Amniotic epithelial cell (primary cell): ENCODE data around the gene PRAMEF11.
A peak's percentile ranks its signal among the peaks of the same experiment; 100 is the strongest.
"Not testable (repeated sequence)": the region's sequence is repeated elsewhere in the genome, so short reads cannot be mapped to it uniquely, and the experiment has no call there.

Source experiments
- DNase-seq: peaks from one replicate; pipeline ENCODE4 v3.0.0-alpha.2; 2010; ENCODE audit warnings: low read depth

Gene PRAMEF11

GRCh38 chr1:12831310-12831709 is at the start of gene PRAMEF11:
TSS of gene PRAMEF11 (minus strand) at chr1:12831410. CDS start at chr1:12828789, 2,621 bp downstream.
- DNase-seq: not testable (repeated sequence)

DNA sequence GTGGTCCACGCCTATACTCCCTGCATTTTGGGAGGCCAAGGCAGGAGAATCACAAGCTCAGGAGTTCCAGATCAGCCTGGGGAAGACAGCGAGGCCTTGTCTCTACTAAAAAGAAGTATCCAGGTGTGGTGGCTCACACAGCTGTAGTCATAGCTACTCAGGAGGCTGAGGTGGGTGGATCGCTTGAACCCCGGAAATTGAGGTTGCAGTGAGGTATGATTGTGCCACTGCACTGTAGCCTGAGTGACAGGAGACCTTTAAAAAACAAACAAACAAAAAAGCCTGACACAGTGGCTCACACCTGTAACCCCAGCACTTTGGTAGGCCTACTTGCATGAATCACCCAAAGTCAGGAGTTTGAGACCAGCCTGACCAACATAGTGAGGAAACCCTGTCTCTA is 47.2 kb upstream of the PRAMEF11 start:
- not testable (repeated sequence) for DNase-seq

DNA sequence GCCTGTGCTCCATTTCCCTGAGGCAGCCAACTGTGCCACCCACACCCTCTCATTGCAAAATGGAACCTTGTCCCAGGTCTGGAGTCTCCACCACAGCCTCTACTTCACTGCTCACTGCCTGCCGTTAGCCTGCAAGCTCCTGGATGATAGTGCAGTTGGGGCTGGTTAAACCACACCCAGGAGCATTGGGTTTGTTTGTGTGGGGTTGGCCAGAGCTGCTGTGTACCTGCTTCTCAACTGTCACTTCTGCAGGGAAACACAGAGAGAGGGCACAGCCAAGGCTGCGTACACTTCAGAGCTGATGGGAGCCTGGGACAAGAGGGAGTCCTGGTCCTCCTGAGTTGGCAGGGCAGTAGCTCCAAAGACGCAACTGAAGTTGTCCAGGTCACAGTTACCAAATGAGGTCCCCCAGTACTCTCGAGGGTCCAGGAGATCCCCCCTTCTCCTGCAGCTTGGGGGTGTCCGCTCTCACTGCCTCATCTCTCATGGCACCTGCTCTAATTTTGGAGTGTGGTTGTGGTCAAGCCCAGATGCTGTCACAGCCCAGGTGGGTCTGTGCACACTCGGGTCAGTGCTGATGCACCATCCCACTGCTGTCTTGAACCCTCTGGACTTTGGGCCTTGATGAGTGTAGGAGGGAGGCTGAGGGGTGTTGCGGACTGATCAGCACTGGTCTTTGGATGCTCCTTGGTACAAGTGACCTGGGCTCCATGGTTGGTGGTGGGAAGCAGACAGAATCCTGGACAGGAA is 32.1 kb upstream of the PRAMEF11 start:
- not testable (repeated sequence) for DNase-seq

DNA sequence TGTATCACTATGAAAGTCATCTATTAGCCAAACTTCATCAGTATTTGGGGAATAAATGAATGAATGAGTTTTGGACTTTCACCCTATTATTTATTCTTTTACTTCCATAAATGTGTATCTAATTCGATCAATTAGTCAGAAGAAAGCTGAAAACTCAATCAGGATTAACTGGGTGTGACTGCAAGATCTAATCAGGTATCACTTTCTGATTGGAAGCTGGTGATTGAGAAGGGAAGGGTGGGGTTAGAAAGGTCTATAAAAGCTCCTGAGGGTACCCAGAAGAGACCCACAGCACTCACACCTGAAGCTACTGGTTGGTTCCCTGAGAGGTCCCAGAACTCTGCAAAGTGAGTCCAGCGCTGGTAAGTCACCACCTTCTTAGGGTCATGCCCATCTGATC is 25.6 kb upstream of the PRAMEF11 start, which contains the start of gene PRAMEF2:
Gene PRAMEF2, plus strand, starts transcription at position 301 of the 400 bp plus-strand sequence. CDS start 1,924 bp downstream, outside the sequence.
- DNase-seq: not testable (repeated sequence)

- DNase-seq: no peak
These were observed 20.6 kb upstream of the PRAMEF11 start for GRCh38 chr1:12851779-12852178.

GRCh38 chr1:12848620-12849019 is 17.4 kb upstream of the PRAMEF11 start, which contains the start of gene HNRNPCL1:
TSS of gene HNRNPCL1 (minus strand) at chr1:12848720. CDS start at chr1:12848289, 431 bp downstream.
- DNase-seq: not testable (repeated sequence)

GRCh38 chr1:12833251-12833650 is 2.0 kb upstream of the PRAMEF11 start:
- not testable (repeated sequence) for DNase-seq

- DNase-seq: not testable (repeated sequence)
These were observed 12.1 kb downstream of the PRAMEF11 start for GRCh38 chr1:12819061-12819460.

GRCh38 chr1:12811409-12811784 is 19.8 kb downstream of the PRAMEF11 start:
- no peak for DNase-seq

DNA sequence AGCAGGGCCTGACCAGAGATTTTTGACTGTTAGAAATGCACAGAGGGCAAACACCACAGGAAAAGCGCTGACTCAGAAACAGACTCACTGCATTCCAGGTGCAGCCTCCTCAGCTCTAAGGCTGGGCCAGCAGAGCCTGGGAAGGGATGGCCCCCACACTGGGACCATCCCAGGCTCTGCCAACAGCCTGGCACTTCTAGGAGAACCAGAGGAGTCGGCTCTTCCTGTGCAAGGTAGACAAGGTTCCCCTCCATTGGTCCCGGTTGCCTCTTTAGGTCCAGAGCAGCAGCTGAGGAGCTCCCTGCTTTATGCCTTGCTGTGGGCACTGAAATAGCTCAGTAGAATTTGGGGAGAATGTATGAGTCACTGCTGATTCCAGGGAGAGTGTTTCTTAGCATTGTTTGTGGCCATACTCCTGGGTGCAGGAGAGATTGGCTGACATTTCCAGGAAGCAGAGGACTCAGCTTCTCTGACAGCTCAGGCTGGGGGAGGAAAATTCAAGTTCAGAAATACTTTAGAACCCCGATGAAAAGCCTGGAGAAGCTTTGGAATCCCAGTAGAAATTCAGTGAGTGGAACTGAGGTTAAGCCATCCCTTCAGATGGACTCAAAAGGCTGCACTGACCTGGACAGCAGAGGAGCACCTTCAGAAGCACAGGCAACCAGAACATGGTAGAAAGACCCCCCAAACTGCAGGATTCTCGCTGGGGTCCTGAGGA is 20.4 kb downstream of the PRAMEF11 start:
- DNase-seq: no peak

DNA sequence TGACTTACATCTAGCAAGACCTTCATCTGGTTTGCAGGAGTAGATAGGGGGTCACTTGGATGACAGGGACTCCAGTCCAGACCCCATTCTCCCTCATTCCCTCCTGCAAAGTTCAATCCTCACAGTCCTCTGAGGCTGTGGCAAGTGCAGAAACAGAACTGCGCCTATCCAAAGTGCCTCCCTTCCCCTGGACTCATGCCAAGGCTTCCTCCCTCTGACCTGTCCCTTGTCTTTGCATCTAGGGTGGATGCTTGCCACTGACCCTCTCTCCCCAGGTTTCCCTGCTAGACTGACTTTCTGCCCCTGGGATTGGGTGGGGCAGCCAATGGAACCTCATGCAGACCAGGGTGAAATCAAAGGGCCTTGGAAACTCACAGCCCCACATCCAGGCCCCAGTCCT is 21.3 kb downstream of the PRAMEF11 start:
- no peak for DNase-seq

- DNase-seq: no peak
These were observed 31.5 kb downstream of the PRAMEF11 start for GRCh38 chr1:12799730-12800129.

DNA sequence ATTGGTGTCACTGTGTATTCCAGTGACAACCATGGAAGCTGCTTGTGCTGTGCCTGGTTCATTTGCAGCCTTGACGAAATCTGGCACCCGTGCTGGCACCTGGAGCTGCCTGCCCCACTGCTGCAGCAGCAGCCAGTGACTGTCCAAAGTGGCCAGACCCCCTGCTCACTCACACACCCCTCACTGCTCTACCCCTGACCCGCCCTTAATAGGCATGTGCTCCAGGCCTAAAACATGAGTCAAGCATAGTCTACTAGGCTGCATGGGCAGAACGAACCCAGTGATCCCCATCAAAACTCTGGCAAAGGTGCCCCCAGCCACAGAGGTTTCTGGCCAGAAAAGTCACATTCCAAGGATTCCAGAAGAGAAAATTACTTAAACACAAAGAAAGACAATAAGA is 32.3 kb downstream of the PRAMEF11 start:
- DNase-seq: no peak

DNA sequence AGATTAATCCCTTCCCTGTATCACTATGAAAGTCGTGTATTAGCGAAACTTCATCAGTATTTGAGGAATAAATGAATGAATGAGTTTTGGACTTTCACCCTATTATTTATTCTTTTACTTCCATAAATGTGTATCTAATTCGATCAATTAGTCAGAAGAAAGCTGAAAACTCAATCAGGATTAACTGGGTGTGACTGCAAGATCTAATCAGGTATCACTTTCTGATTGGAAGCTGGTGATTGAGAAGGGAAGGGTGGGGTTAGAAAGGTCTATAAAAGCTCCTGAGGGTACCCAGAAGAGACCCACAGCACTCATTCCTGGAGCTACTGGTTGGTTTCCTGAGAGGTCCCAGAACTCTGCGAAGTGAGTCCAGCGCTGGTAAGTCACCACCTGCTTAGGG is 40.1 kb downstream of the PRAMEF11 start, which contains the start of gene PRAMEF1:
Gene PRAMEF1, plus strand, starts transcription at position 301 of the 400 bp plus-strand sequence. CDS start 1,831 bp downstream, outside the sequence.
- not testable (repeated sequence) for DNase-seq

DNA sequence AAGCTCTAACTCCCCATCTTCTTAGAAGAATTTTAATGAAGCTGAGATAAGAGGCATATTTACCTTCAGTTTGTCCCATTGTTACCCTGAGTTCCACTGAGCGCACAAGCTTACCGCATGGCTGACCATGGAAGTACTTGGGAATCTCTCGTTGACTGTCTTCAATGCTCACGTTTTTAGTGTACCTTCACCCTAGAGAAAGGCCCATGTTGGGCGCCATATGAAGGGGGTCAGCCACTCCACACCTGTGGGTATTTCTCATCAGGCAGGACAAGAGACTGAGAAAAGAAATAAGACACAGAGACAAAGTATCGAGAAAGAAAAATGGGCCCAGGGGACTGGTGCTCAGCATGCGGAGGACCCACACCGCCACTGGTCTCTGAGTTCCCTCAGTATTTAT is 46.5 kb downstream of the PRAMEF11 start:
- peak; percentile 2 for DNase-seq

DNA sequence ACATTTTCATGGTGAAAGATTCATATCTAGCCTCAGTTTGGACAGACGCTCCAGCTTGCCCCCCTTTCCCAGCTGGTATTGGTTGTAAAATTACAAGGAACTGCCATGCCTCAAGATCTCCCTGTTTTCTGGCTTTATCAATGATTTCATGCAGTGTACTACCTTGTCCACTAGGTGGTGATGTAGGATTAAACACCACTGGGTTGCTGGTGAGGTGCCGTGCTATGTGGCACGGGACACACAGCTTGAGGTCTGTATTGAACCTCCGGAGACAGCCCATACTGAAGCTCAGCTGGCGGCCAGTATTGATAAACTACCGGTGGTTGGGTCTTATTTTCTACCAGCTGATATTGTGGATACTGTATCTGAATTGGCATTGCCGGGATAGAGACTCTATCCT is 47.4 kb downstream of the PRAMEF11 start:
- not testable (repeated sequence) for DNase-seq

DNA sequence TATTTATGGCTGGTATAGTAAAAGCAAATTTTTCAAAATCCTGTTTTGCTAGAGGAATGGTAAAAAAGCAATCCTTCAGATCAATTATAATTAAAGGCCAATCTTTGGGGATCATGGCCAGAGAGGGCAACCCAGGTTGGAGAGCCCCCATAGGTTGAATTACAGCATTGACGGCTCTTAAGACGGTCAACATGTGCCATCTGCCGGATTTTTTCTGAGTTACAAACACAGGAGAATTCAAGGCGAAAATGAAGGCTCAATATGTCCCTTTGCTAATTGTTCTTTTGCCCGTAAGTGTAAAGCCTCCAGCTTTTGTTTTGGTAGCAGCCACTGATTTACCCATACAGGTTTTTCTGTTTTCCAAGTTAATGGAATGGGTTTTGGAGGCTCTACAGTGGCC is 49.7 kb downstream of the PRAMEF11 start:
- DNase-seq: not testable (repeated sequence)

DNA sequence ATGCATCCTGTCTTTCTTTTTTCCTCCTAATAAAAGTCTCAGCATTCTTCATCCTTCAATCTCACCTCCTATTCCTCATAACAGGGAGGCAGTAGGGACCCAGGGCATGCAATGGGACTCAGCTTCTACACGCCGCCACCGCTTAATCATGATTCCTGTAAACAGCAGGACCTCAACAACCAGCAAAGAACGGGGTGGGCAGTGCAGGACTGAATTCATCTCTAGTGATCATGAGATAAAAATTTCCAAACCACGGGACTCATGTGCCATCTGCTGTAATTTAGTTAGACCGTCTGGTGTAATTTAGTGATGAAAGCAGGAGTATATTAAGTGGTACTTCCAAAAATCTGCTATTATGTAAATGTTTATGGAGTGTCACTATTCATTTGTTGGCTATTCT is 52.3 kb downstream of the PRAMEF11 start:
- no peak for DNase-seq

DNA sequence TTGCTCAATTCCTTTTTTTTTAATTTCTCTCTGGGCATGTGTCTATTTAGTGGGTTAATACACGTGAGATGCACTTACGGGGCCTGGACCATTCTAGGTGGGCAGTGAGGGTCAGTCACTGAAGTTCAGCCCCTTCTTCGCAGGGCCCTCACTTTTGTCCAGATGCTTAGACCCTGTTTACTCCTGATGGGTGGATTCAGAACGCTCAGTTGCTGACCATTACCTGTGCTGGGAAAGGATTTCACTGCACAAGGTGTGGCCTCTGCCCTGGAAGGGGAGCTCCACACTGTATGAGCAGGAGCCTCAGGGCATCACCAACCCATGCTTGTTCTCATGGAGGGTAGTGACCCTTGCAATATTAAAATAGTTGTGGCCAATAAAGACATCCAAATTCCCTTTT is 53.1 kb downstream of the PRAMEF11 start:
- DNase-seq: no peak

- no peak for DNase-seq
These were observed 54.2 kb downstream of the PRAMEF11 start for GRCh38 chr1:12776801-12777557.

DNA sequence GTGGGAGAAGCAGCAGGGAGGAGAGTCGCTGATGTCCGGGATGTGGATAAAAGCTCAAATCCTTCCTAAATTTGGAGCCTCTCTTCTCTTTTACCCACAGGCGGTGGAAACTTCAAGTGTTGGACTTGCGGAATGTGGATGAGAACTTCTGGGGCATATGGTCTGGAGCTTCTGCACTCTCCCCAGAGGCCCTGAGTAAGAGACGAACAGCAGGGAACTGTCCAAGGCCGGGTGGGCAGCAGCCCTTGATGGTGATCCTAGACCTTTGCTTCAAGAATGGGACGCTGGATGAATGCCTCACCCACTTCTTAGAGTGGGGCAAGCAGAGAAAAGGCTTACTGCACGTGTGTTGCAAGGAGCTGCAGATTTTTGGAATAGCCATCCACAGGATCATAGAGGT is 55.8 kb downstream of the PRAMEF11 start:
- DNase-seq: no peak

GRCh38 chr1:12774801-12775345 is 56.3 kb downstream of the PRAMEF11 start:
- no peak for DNase-seq
